Measurements from ENCODE around the gene KRTAP3-2. TPM values are rescaled to one million over a fixed set of nuclear protein-coding genes. Genes with fewer than 3 reads are reported as not detected.

The KRTAP3-2 gene
- total RNA-seq, 2 donors from 2014 or later, result not detected

DNA sequence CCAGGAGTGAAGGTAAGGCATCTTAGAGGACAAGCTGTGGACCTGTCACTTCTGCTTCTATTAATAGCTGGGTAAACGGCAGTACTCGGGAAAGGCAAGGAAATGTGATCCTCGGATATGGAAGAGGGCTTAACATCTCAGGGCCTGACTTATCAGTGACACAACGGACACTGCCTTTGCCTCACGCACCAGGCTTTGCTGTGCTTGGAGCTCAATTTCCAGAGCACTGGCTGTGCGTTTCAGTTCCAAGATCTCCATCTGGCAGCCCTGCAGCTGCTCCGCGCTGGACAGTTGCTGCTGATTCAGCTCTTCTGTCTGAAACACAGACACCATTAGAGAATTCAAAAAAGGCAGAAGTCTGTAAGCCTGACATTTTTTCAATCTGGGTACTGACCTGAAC, 19.1 kb downstream of the KRTAP3-2 start:
- Histone ChIP-seq H3K4me3 (no peak overlapping the region), H3K9me3 (no peaks in the 10 kb centered on the region), H3K36me3 (no peaks in the 10 kb centered on the region), H3K4me1 (ENCODE audit: control insufficient read depth in 1 of 2, low read depth in 2 of 2) (peaks cover 0 to 3% of the 10 kb centered on the region in 2 donors), H3K27ac (no peak overlapping the region), H3K27me3 (replicated peaks; ENCODE audit: insufficient read depth) (no peaks in the 10 kb centered on the region)
- no peak for ATAC-seq (ENCODE audit: insufficient number of reproducible peaks, low FRiP score, low read depth)
- TF ChIP-seq, protein P1, sequence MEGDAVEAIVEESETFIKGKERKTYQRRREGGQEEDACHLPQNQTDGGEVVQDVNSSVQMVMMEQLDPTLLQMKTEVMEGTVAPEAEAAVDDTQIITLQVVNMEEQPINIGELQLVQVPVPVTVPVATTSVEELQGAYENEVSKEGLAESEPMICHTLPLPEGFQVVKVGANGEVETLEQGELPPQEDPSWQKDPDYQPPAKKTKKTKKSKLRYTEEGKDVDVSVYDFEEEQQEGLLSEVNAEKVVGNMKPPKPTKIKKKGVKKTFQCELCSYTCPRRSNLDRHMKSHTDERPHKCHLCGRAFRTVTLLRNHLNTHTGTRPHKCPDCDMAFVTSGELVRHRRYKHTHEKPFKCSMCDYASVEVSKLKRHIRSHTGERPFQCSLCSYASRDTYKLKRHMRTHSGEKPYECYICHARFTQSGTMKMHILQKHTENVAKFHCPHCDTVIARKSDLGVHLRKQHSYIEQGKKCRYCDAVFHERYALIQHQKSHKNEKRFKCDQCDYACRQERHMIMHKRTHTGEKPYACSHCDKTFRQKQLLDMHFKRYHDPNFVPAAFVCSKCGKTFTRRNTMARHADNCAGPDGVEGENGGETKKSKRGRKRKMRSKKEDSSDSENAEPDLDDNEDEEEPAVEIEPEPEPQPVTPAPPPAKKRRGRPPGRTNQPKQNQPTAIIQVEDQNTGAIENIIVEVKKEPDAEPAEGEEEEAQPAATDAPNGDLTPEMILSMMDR (IDR thresholded peaks at IDR 0.05), result no peak
- no peak for DNase-seq (ENCODE audit: low spot score)

- TF ChIP-seq, protein P1 (IDR thresholded peaks at IDR 0.05), result no peak
- Histone ChIP-seq H3K27me3 (replicated peaks; ENCODE audit: insufficient read depth) (no peaks in the 10 kb centered on the region), H3K27ac (no peak overlapping the region), H3K36me3 (no peaks in the 10 kb centered on the region), H3K9me3 (no peaks in the 10 kb centered on the region), H3K4me3 (no peak overlapping the region), H3K4me1 (ENCODE audit: control insufficient read depth in 1 of 2, low read depth in 2 of 2) (peaks cover 0 to 3% of the 10 kb centered on the region in 2 donors)
- DNase-seq (ENCODE audit: low spot score), result no peak
- no peak for ATAC-seq (ENCODE audit: insufficient number of reproducible peaks, low FRiP score, low read depth)
Measured at GRCh38 chr17:40980117-40980516, 19.6 kb downstream of the KRTAP3-2 start.

GRCh38 chr17:40978575-40979151, 21.0 kb downstream of the KRTAP3-2 start:
- H3K27ac ChIP-seq, result no peak overlapping the region
- no peak for ATAC-seq (ENCODE audit: insufficient number of reproducible peaks, low FRiP score, low read depth)
- H3K4me1 ChIP-seq (ENCODE audit: control insufficient read depth in 1 of 2, low read depth in 2 of 2), result peaks cover 0 to 3% of the 10 kb centered on the region in 2 donors
- no peaks in the 10 kb centered on the region for H3K36me3 ChIP-seq
- TF ChIP-seq, protein P1 (IDR thresholded peaks at IDR 0.05), result no peak
- no peak overlapping the region for H3K4me3 ChIP-seq
- H3K27me3 ChIP-seq (replicated peaks; ENCODE audit: insufficient read depth), result no peaks in the 10 kb centered on the region
- DNase-seq (ENCODE audit: low spot score), result no peak
- no peaks in the 10 kb centered on the region for H3K9me3 ChIP-seq

GRCh38 chr17:40975516-40975915, 24.2 kb downstream of the KRTAP3-2 start:
- TF ChIP-seq, protein P1 (IDR thresholded peaks at IDR 0.05), result no peak
- H3K4me1 ChIP-seq (ENCODE audit: control insufficient read depth in 1 of 2, low read depth in 2 of 2), result peaks cover 0 to 2% of the 10 kb centered on the region in 2 donors
- no peaks in the 10 kb centered on the region for H3K9me3 ChIP-seq
- ATAC-seq (ENCODE audit: insufficient number of reproducible peaks, low FRiP score, low read depth), result no peak
- H3K27me3 ChIP-seq (replicated peaks; ENCODE audit: insufficient read depth), result no peaks in the 10 kb centered on the region
- no peak overlapping the region for H3K4me3 ChIP-seq
- DNase-seq (ENCODE audit: low spot score), result no peak
- no peak overlapping the region for H3K27ac ChIP-seq
- H3K36me3 ChIP-seq, result no peaks in the 10 kb centered on the region

DNA sequence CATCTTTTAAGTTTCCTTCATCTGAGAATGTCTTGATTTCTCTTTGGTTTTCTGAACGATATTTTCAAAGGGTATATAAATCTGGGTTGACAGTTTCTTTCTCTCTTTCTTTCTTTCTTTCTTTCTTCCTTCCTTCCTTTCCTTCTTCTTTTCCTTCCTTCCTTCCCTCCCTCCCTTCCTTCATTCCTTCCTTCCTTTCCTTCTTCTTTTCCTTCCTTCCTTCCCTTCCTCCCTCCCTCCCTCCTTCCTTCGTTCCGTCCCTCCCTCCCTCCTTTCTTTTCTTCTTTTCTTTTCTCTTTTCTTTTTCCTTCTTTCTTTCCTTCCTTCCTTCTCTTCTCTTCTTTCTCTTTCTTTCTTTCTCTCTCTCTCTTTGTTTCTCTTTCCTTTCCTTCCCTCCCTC, 25.3 kb downstream of the KRTAP3-2 start:
- DNase-seq (ENCODE audit: low spot score) (no peak), ATAC-seq (ENCODE audit: insufficient number of reproducible peaks, low FRiP score, low read depth) (no peak)
- TF ChIP-seq, protein P1 (IDR thresholded peaks at IDR 0.05), result no peak
- Histone ChIP-seq H3K27me3 (replicated peaks; ENCODE audit: insufficient read depth) (no peaks in the 10 kb centered on the region), H3K4me3 (no peak overlapping the region), H3K27ac (no peak overlapping the region), H3K9me3 (no peaks in the 10 kb centered on the region), H3K36me3 (no peaks in the 10 kb centered on the region), H3K4me1 (ENCODE audit: control insufficient read depth in 1 of 2, low read depth in 2 of 2) (no peaks in the 10 kb centered on the region)

Data from thoracic aorta (tissue), 2 donors.